ENCODE measurements around the gene GATA3. TPM values are rescaled to one million over a fixed set of nuclear protein-coding genes. Genes with fewer than 3 reads are reported as not detected.

Gene GATA3
- total RNA-seq, 1 experiment from 2014 or later = not detected

Other genes with a start within 250 kb of the GATA3 start
- 0.92 and 4.4 TPM in 2 replicates for gene TAF3, start 236.2 kb upstream of the GATA3 start, total RNA-seq (2014; rRNA removed; shearing (Covaris generic); ENCODE audit: low replicate concordance)